Trophoblast cell (in vitro differentiated cells and primary cell): ENCODE data around the gene WIPF1. TPM values are rescaled to one million over a fixed set of nuclear protein-coding genes. Genes with fewer than 3 reads are reported as not detected.
A peak's percentile ranks its signal among the peaks of the same experiment; 100 is the strongest.

Source experiments
- DNase-seq, 2 donors: peaks; one replicate each; pipeline ENCODE4 v3.0.0-alpha.2; 2016
- H2AFZ ChIP-seq: 2 replicates; pipeline ENCODE4 v1.6.1; 2013; ENCODE audit warnings: low read length, moderate library complexity, mild to moderate bottlenecking; ENCODE audit not compliant: insufficient read depth, poor library complexity
- H2AK5ac ChIP-seq: 2 replicates; pipeline ENCODE4 v1.6.1; 2013; ENCODE audit warnings: mild to moderate bottlenecking, low read length
- H2BK120ac ChIP-seq: 2 replicates; pipeline ENCODE4 v1.6.1; 2013; ENCODE audit warnings: low read length, mild to moderate bottlenecking, moderate library complexity; ENCODE audit not compliant: insufficient read depth, poor library complexity
- H2BK12ac ChIP-seq: 2 replicates; pipeline ENCODE4 v1.6.1; 2013; ENCODE audit warnings: mild to moderate bottlenecking, low read length, moderate library complexity
- H2BK5ac ChIP-seq: 2 replicates; pipeline ENCODE4 v1.6.1; 2013; ENCODE audit warnings: low read length, low read depth, moderate library complexity, mild to moderate bottlenecking; ENCODE audit not compliant: poor library complexity
- H3K14ac ChIP-seq: 2 replicates; pipeline ENCODE4 v1.6.1; 2013; ENCODE audit warnings: mild to moderate bottlenecking, low read length
- H3K18ac ChIP-seq: 2 replicates; pipeline ENCODE4 v1.6.1; 2013; ENCODE audit warnings: mild to moderate bottlenecking, low read length
- H3K23ac ChIP-seq: 2 replicates; pipeline ENCODE4 v1.6.1; 2013; ENCODE audit warnings: low read length
- H3K27ac ChIP-seq: 2 replicates; pipeline ENCODE4 v1.5.1; 2013; ENCODE audit warnings: low read depth, mild to moderate bottlenecking, inconsistent platforms, low read length, moderate library complexity
- H3K27me3 ChIP-seq: 2 replicates; pipeline ENCODE4 v1.6.1; 2013; ENCODE audit warnings: inconsistent platforms, mild to moderate bottlenecking, low read length, moderate library complexity; ENCODE audit not compliant: insufficient read depth
- H3K36me3 ChIP-seq, 2 experiments: 1 replicate in 1 of 2; 2 replicates in 1 of 2; pipeline ENCODE4 v1.6.1; 2013; ENCODE audit warnings: low read length in 2 of 2, mild to moderate bottlenecking in 2 of 2, moderate library complexity in 1 of 2; ENCODE audit not compliant: insufficient read depth in 2 of 2, control insufficient read depth in 1 of 2
- H3K4ac ChIP-seq: 2 replicates; pipeline ENCODE4 v1.6.1; 2013; ENCODE audit warnings: low read depth, mild to moderate bottlenecking, low read length, moderate library complexity
- H3K4me1 ChIP-seq, 2 experiments: 1 replicate in 1 of 2; 2 replicates in 1 of 2; pipeline ENCODE4 v1.6.1; 2013; ENCODE audit warnings: low read length in 2 of 2, mild to moderate bottlenecking in 2 of 2, moderate library complexity in 1 of 2; ENCODE audit not compliant: insufficient read depth in 2 of 2, control insufficient read depth in 1 of 2
- H3K4me2 ChIP-seq: 2 replicates; pipeline ENCODE4 v1.6.1; 2013; ENCODE audit warnings: inconsistent platforms, mild to moderate bottlenecking, low read length, moderate library complexity
- H3K4me3 ChIP-seq: 2 replicates; pipeline ENCODE4 v1.5.1; 2013; ENCODE audit warnings: mild to moderate bottlenecking, low read depth, low read length, inconsistent platforms
- H3K79me1 ChIP-seq: one replicate; pipeline ENCODE4 v1.6.1; 2013; ENCODE audit warnings: low read length
- H3K79me2 ChIP-seq: 2 replicates; pipeline ENCODE4 v1.6.1; 2013; ENCODE audit warnings: low read length, mild to moderate bottlenecking; ENCODE audit not compliant: control insufficient read depth, insufficient read depth, poor library complexity
- H3K9ac ChIP-seq: 2 replicates; pipeline ENCODE4 v1.6.1; 2013; ENCODE audit warnings: mild to moderate bottlenecking, low read length
- H3K9me3 ChIP-seq: 2 replicates; pipeline ENCODE4 v1.6.1; 2013; ENCODE audit warnings: low read depth, mild to moderate bottlenecking, control low read depth, inconsistent platforms, low read length; ENCODE audit not compliant: insufficient read depth
- H4K12ac ChIP-seq: 2 replicates; pipeline ENCODE4 v1.6.1; 2013; ENCODE audit warnings: low read depth, mild to moderate bottlenecking, low read length, moderate library complexity
- H4K8ac ChIP-seq: 2 replicates; pipeline ENCODE4 v1.6.1; 2013; ENCODE audit warnings: low read depth, mild to moderate bottlenecking, low read length, moderate library complexity
- H4K91ac ChIP-seq: one replicate; pipeline ENCODE4 v1.6.1; 2013; ENCODE audit warnings: low read depth, mild to moderate bottlenecking, low read length, moderate library complexity
- WGBS: extraction: QIAGEN DNeasy Blood & Tissue Kit; methylation state at CpG from one replicate; pipeline ENCODE4 v1.1.7; 2013; ENCODE audit warnings: missing lambda C conversion rate; ENCODE audit not compliant: insufficient read length, insufficient coverage; ENCODE audit errors: extremely low coverage; 5-methylcytosine and 5-hydroxymethylcytosine counted together
- polyA plus RNA-seq: library from polyadenylated mRNA; stranded (reverse); fragments of 200-250 nt; gene quantifications from 2 replicates; pipeline ENCODE4 v1.2.3, GENCODE V29; 2013

WIPF1 gene
- polyA plus RNA-seq = 113 and 120 TPM in 2 replicates

DNA sequence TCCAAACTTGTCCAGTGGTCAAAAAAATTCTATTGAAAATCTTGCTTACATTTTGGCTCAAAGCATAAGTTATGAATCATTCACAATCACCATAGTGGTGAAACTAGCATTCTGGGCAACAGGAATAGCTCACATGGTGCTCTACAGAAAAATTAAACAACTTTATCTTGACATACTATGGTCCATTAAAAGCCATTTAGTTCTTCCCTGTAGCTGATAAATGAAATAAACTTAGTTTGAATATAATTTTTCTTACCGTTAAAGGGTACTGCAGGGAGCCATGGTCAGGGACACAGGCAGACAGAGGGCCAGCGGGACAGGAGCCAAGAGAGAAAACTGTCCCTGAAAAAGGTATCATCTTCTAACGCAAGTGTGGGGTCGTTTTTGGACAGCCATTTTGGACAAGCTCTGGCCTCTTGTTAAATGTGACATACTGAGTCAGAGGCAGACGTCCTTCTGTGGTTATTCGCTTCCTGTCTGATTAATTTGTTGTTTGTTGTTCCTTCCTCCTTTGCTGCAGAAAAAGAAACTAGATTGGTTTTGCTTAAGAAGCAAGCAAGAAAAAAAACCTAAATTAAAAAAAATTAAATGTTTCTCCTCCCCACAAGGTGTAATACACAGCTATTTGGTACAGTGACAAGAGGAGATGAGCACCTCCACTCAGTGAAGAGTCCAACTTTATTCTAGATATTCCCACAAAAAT is at the start of gene WIPF1:
WIPF1 (minus strand) TSS at position 460 of the 703 bp plus-strand sequence. CDS start 12,231 bp downstream, outside the sequence.
- H3K14ac ChIP-seq = no peak within 1 kb of the TSS
- H3K4me2 ChIP-seq = no peak within 1 kb of the TSS
- H3K9ac ChIP-seq = no peak within 1 kb of the TSS
- H3K79me1 ChIP-seq = peaks cover 6% of the 10 kb centered on the region
- H2BK5ac ChIP-seq = peak within 1 kb of the TSS; percentile 21
- peak within 1 kb of the TSS; percentile 42 for H3K27ac ChIP-seq
- H3K27me3 ChIP-seq = no peaks in the 10 kb centered on the region
- peak in 1 of 2 donors; percentile 31 for DNase-seq
- H3K4ac ChIP-seq = peak within 1 kb of the TSS; percentile 12
- no peak within 1 kb of the TSS for H3K23ac ChIP-seq
- H3K4me1 ChIP-seq = peaks cover 5 to 13% of the 10 kb centered on the region in 2 experiments
- peak within 1 kb of the TSS; percentile 82 for H3K18ac ChIP-seq
- H3K4me3 ChIP-seq = no peak within 1 kb of the TSS
- H4K12ac ChIP-seq = no peak within 1 kb of the TSS
- no peak within 1 kb of the TSS for H4K8ac ChIP-seq
- H4K91ac ChIP-seq = no peak within 1 kb of the TSS
- H3K9me3 ChIP-seq = no peaks in the 10 kb centered on the region
- H2AFZ ChIP-seq = no peak within 1 kb of the TSS
- WGBS = no CpG with 5 or more reads among the region's 6 CpGs
- H2BK120ac ChIP-seq = no peak within 1 kb of the TSS
- H2BK12ac ChIP-seq = no peak within 1 kb of the TSS
- peaks cover 2% of the 10 kb centered on the region for H3K79me2 ChIP-seq
- peaks cover 6 to 8% of the 10 kb centered on the region in 2 experiments for H3K36me3 ChIP-seq
- peak within 1 kb of the TSS; percentile 76 for H2AK5ac ChIP-seq

- Histone ChIP-seq H3K9ac (no peak overlapping the region), H4K91ac (peak overlapping the region; percentile 36), H3K27me3 (no peaks in the 10 kb centered on the region), H2AFZ (no peak overlapping the region), H4K12ac (no peak overlapping the region), H3K79me1 (peaks cover 26% of the 10 kb centered on the region), H3K4ac (no peak overlapping the region), H3K18ac (no peak overlapping the region), H3K27ac (peak overlapping the region; percentile 95), H3K4me2 (no peak overlapping the region), H2AK5ac (no peak overlapping the region), H3K79me2 (peaks cover 4% of the 10 kb centered on the region), H3K14ac (no peak overlapping the region), H3K36me3 (peaks cover 2 to 4% of the 10 kb centered on the region in 2 experiments), H3K4me1 (peaks cover 11 to 13% of the 10 kb centered on the region in 2 experiments), H3K9me3 (peaks cover 1% of the 10 kb centered on the region), H2BK120ac (no peak overlapping the region), H4K8ac (no peak overlapping the region), H2BK12ac (no peak overlapping the region), H3K23ac (no peak overlapping the region), H2BK5ac (no peak overlapping the region), H3K4me3 (no peak overlapping the region)
- DNase-seq = peak; percentile 95 to 99
- WGBS = no CpG with 5 or more reads among the region's 2 CpGs
Observed at GRCh38 chr2:174645296-174645695, 47.7 kb upstream of the WIPF1 start.

DNA sequence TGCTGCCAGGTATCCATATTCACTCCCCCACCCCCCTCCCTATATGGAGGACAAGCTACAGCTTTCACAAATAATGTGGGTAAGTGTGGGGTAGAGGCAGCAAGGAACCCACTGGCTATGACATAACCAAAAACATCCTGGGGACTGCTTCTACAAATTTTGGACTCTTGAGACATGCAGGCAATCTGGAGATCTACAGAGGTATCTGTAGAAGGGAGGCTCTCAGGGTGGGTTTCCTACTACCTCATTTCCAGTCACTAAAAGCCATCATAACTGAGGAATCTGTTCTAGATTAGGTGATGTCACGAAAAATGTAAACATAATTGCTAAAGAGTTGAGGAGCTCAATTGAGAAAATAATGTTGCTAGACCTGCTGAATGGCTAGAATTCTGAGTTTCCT is 46.8 kb upstream of the WIPF1 start:
- WGBS = no CpG with 5 or more reads among the region's 1 CpG
- Histone ChIP-seq H3K23ac (no peak overlapping the region), H3K9ac (no peak overlapping the region)

DNA sequence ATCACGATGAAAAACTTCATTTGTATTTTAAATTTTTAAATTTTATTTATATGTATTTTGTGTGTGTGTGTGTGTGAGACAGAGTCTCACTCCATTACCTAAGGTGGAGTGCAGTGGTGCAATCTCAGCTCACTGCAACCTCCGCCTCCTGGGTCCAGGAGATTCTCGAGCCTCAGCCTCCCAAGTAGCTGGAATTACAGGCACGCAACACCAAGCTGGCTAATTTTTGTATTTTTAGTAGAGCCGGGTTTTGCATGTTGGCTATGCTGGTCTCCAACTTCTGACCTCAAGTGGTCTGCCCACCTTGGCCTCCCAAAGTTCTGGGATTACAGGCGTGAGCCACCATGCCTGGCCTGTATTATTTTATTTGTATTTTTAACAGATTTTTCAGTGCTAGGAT is 45.8 kb upstream of the WIPF1 start:
- WGBS = no CpG with 5 or more reads among the region's 6 CpGs
- H3K79me2 ChIP-seq = peaks cover 4% of the 10 kb centered on the region
- H3K4me1 ChIP-seq = peaks cover 11 to 13% of the 10 kb centered on the region in 2 experiments
- H3K36me3 ChIP-seq = peaks cover 2 to 4% of the 10 kb centered on the region in 2 experiments
- H3K27ac ChIP-seq = no peak overlapping the region
- no peak overlapping the region for H3K4me2 ChIP-seq
- H4K8ac ChIP-seq = no peak overlapping the region
- H3K23ac ChIP-seq = no peak overlapping the region
- peaks cover 1% of the 10 kb centered on the region for H3K9me3 ChIP-seq
- no peak overlapping the region for H2BK12ac ChIP-seq
- no peak overlapping the region for H3K4me3 ChIP-seq
- peaks cover 26% of the 10 kb centered on the region for H3K79me1 ChIP-seq
- peak; percentile 75 to 86 for DNase-seq
- no peak overlapping the region for H2AK5ac ChIP-seq
- H3K4ac ChIP-seq = peak overlapping the region; percentile 89
- no peak overlapping the region for H4K91ac ChIP-seq
- peak overlapping the region; percentile 38 for H2BK120ac ChIP-seq
- no peak overlapping the region for H3K14ac ChIP-seq
- H2BK5ac ChIP-seq = peak overlapping the region; percentile 68
- H3K18ac ChIP-seq = peak overlapping the region; percentile 88
- H4K12ac ChIP-seq = no peak overlapping the region
- H3K27me3 ChIP-seq = no peaks in the 10 kb centered on the region
- H2AFZ ChIP-seq = no peak overlapping the region
- no peak overlapping the region for H3K9ac ChIP-seq

More for the DNA sequence above, 46.8 kb upstream of the WIPF1 start:
- peak overlapping the region; percentile 84 for H4K8ac ChIP-seq
- peak overlapping the region; percentile 79 for H2AK5ac ChIP-seq
- no peak overlapping the region for H4K12ac ChIP-seq
- H3K27me3 ChIP-seq = no peaks in the 10 kb centered on the region
- H3K4ac ChIP-seq = peak overlapping the region; percentile 91
- DNase-seq = peak; percentile 87 to 98
- H3K9me3 ChIP-seq = peaks cover 1% of the 10 kb centered on the region
- peaks cover 26% of the 10 kb centered on the region for H3K79me1 ChIP-seq
- H3K4me3 ChIP-seq = no peak overlapping the region
- H2BK12ac ChIP-seq = peak overlapping the region; percentile 95
- peaks cover 4% of the 10 kb centered on the region for H3K79me2 ChIP-seq
- H3K36me3 ChIP-seq = peaks cover 2 to 4% of the 10 kb centered on the region in 2 experiments
- H2BK120ac ChIP-seq = peak overlapping the region; percentile 83
- H4K91ac ChIP-seq = peak overlapping the region; percentile 83
- H3K18ac ChIP-seq = no peak overlapping the region
- no peak overlapping the region for H3K4me2 ChIP-seq
- peak overlapping the region; percentile 68 for H3K27ac ChIP-seq
- H3K14ac ChIP-seq = peak overlapping the region; percentile 93
- no peak overlapping the region for H2AFZ ChIP-seq
- H3K4me1 ChIP-seq = peaks cover 11 to 13% of the 10 kb centered on the region in 2 experiments
- H2BK5ac ChIP-seq = peak overlapping the region; percentile 94
